A549 (cell line): ENCODE results near the gene WDR72. TPM values are rescaled to one million over a fixed set of nuclear protein-coding genes. Genes with fewer than 3 reads are reported as not detected.

Experiments
- ATAC-seq, 2 experiments: fragments of 200-7000 bp in 1 of 2; fragments of >200 bp in 1 of 2; cut with Nextera tagmentation in 1 of 2; cut with Tn5 transposase in 1 of 2; 3 replicates each; pipeline versions ENCODE4 v1.8.0 to v1.9.1; 2018 to 2020; ENCODE audit warnings: mild to moderate bottlenecking in 1 of 2, moderate library complexity in 1 of 2
- CTCF ChIA-PET: fragments of 300-600 bp; sonication (Branson Sonifier 250); formaldehyde crosslinking; extraction: SDS; loops from one replicate; lab custom pipeline; 2021; ENCODE audit warnings: antibody characterized with exemption, inconsistent platforms; lab: Yijun Ruan, JAX
- POLR2A ChIA-PET: fragments of 350-600 bp; formaldehyde crosslinking; extraction: SDS; loops from one replicate; lab custom pipeline; 2021; ENCODE audit warnings: antibody characterized with exemption, inconsistent platforms; lab: Yijun Ruan, JAX
- DNase-seq, 2 experiments: peaks; one replicate each; pipeline versions ENCODE4 v3.0.0 to v3.0.0-alpha.2; 2011 to 2016; ENCODE audit warnings: low read depth in 1 of 2, low spot score in 1 of 2
- FAIRE-seq: peaks from 2 replicates; lab custom pipeline; 2011; peaks lifted over from hg19 to GRCh38; lab: Jason Lieb, UNC
- H3K27ac ChIP-seq, 2 experiments: fragments of >200 bp; sonication (Bioruptor Twin); formaldehyde crosslinking; 3 replicates each; pipeline ENCODE4 v1.5.1; 2016 to 2017
- H3K4me1 ChIP-seq: fragments of >200 bp; sonication (Bioruptor Twin); formaldehyde crosslinking; 3 replicates; pipeline ENCODE4 v1.6.1; 2016
- H3K4me2 ChIP-seq: fragments of >200 bp; sonication (Bioruptor Twin); formaldehyde crosslinking; 3 replicates; pipeline ENCODE4 v1.6.1; 2016
- H3K4me3 ChIP-seq: fragments of >200 bp; sonication (Bioruptor Twin); formaldehyde crosslinking; 3 replicates; pipeline ENCODE4 v1.5.1; 2016
- H3K9me3 ChIP-seq: fragments of >200 bp; sonication (Bioruptor Twin); formaldehyde crosslinking; 3 replicates; pipeline ENCODE4 v1.6.1; 2016
- ATOH8 ChIP-seq: fragments of 250-450 bp; sonication (Bioruptor Pico); IDR thresholded peaks from 2 replicates; pipeline ENCODE4 v1.5.0; 2020; ENCODE audit warnings: low read depth, mild to moderate bottlenecking, moderate library complexity
- BHLHE40 ChIP-seq: IDR thresholded peaks from 2 replicates; pipeline ENCODE4 v1.6.1; 2012; ENCODE audit warnings: low read depth, low read length, inconsistent platforms
- CBX2 ChIP-seq: fragments of 200-600 bp; sonication (generic); IDR thresholded peaks from 2 replicates; pipeline ENCODE4 v1.6.1; 2016; ENCODE audit warnings: low read depth, mild to moderate bottlenecking, borderline replicate concordance
- ELK1 ChIP-seq: fragments of 150-350 bp; IDR thresholded peaks from 2 replicates; pipeline ENCODE4 v1.6.1; 2014; ENCODE audit warnings: low read depth, mild to moderate bottlenecking, low read length
- EP300 ChIP-seq, 2 experiments: fragments of >200 bp; sonication (Bioruptor Twin); formaldehyde crosslinking; IDR thresholded peaks; 2 replicates in 1 of 2; 3 replicates in 1 of 2; pipeline ENCODE4 v1.6.1; 2016 to 2017
- FOSB ChIP-seq: fragments of 250-450 bp; sonication (Bioruptor Pico); IDR thresholded peaks from 2 replicates; pipeline ENCODE4 v1.5.0; 2020; ENCODE audit warnings: mild to moderate bottlenecking, moderate library complexity
- FOSL2 ChIP-seq, 2 experiments: fragments of 450-650 bp in 1 of 2; fragments of >200 bp in 1 of 2; sonication (Bioruptor Twin) in 1 of 2; formaldehyde crosslinking; IDR thresholded peaks; 2 replicates each; pipeline versions ENCODE4 v1.5.0 to v1.6.1; 2016 to 2020; ENCODE audit warnings: mild to moderate bottlenecking in 1 of 2, moderate library complexity in 1 of 2
- FOXS1 ChIP-seq: fragments of 250-450 bp; sonication (Bioruptor Pico); IDR thresholded peaks from 2 replicates; pipeline ENCODE4 v1.5.0; 2020; ENCODE audit warnings: mild to moderate bottlenecking, moderate library complexity
- GATA3 ChIP-seq: IDR thresholded peaks from 2 replicates; pipeline ENCODE4 v1.6.1; 2012; ENCODE audit warnings: borderline replicate concordance
- HDAC2 ChIP-seq: fragments of 200-600 bp; sonication (generic); IDR thresholded peaks from 2 replicates; pipeline ENCODE4 v1.6.1; 2016
- HOXA7 ChIP-seq: fragments of 250-450 bp; sonication (Bioruptor Pico); IDR thresholded peaks from 2 replicates; pipeline ENCODE4 v1.5.0; 2020; ENCODE audit warnings: mild to moderate bottlenecking, moderate library complexity
- JUNB ChIP-seq: fragments of >200 bp; sonication (Bioruptor Twin); formaldehyde crosslinking; IDR thresholded peaks from 2 replicates; pipeline ENCODE4 v1.6.1; 2016
- KDM5A ChIP-seq: fragments of 200-600 bp; sonication (generic); IDR thresholded peaks from 2 replicates; pipeline ENCODE4 v1.6.1; 2016; ENCODE audit warnings: antibody characterized with exemption, mild to moderate bottlenecking
- MAFK ChIP-seq: fragments of 450-650 bp; IDR thresholded peaks from 2 replicates; pipeline ENCODE4 v1.6.1; 2014; ENCODE audit not compliant: partially characterized antibody
- MAZ ChIP-seq: fragments of 150-350 bp; IDR thresholded peaks from 2 replicates; pipeline ENCODE4 v1.6.1; 2014; ENCODE audit warnings: antibody characterized with exemption, low read depth, low read length, borderline replicate concordance
- NR3C1 ChIP-seq: fragments of >200 bp; sonication (Bioruptor Twin); formaldehyde crosslinking; IDR thresholded peaks from 3 replicates; pipeline ENCODE4 v1.6.1; 2017
- PBX3 ChIP-seq: IDR thresholded peaks from 2 replicates; pipeline ENCODE4 v1.6.1; 2012
- POLR2AphosphoS2 ChIP-seq: conservative IDR thresholded peaks from 2 replicates; pipeline ENCODE4 v1.6.1; 2012; ENCODE audit warnings: low read length, improper control_type of control experiment, inconsistent platforms
- SREBF2 ChIP-seq: fragments of 450-650 bp; IDR thresholded peaks from 2 replicates; pipeline ENCODE4 v1.6.1; 2014; ENCODE audit warnings: mild to moderate bottlenecking, moderate library complexity
- USF2 ChIP-seq: fragments of 450-650 bp; IDR thresholded peaks from 2 replicates; pipeline ENCODE4 v1.6.1; 2014; ENCODE audit warnings: antibody characterized with exemption
- ZFP36 ChIP-seq: fragments of 450-650 bp; IDR thresholded peaks from 2 replicates; pipeline ENCODE4 v1.6.1; 2014; ENCODE audit warnings: borderline replicate concordance; ENCODE audit not compliant: partially characterized antibody
- ZSCAN20 ChIP-seq: fragments of 250-450 bp; sonication (Bioruptor Pico); IDR thresholded peaks from 2 replicates; pipeline ENCODE4 v1.8.0; 2022; ENCODE audit warnings: mild to moderate bottlenecking, moderate library complexity
- WGBS: methylation state at CpG from one replicate; pipeline ENCODE4 v1.1.6; 2017; ENCODE audit errors: missing lambda C conversion rate; 5-methylcytosine and 5-hydroxymethylcytosine counted together
- polyA plus RNA-seq, 4 experiments: library from polyadenylated mRNA; depleted of rRNA in 3 of 4; stranded (reverse); fragments of >200 nt; fragmentation: RNase III in 1 of 4; extraction: RNeasy Plus Mini Kit Qiagen cat#74134 plus additional on column Dnase treatment in 1 of 4; gene quantifications; 2 replicates in 3 of 4; 3 replicates in 1 of 4; pipeline ENCODE4 v1.2.3, GENCODE V29; 2011 to 2017
- TF ChIP-seq, protein P1 (sequence below): fragments of >200 bp; sonication (Bioruptor Twin); formaldehyde crosslinking; IDR thresholded peaks from 2 replicates; pipeline ENCODE4 v1.6.1; 2016
- TF ChIP-seq, protein P2 (sequence below): fragments of >200 bp; sonication (Bioruptor Twin); formaldehyde crosslinking; IDR thresholded peaks from 3 replicates; pipeline ENCODE4 v1.6.1; 2016

The WDR72 gene
- polyA plus RNA-seq, 2 of the 4 experiments (the other 2 are of a cell fraction): 12.0 to 28.5 TPM

GRCh38 chr15:53565721-53566120 is 193.7 kb downstream of the WDR72 start:
- WGBS: 84% methylated on average over 4 of the region's 4 CpGs
- DNase-seq: no peak
- peak; percentile 77 for FAIRE-seq

GRCh38 chr15:53564647-53565046 is 194.8 kb downstream of the WDR72 start:
- H3K27ac ChIP-seq: no peak overlapping the region
- CTCF ChIA-PET: interaction anchor here (0.7 kb wide), 1 partner anchor 15 kb away, joined by 3 read pairs; no protein-coding TSS in a partner anchor
- TF ChIP-seq MAFK (peak; percentile 63), NR3C1 (no peak), BHLHE40 (no peak), KDM5A (no peak), ZSCAN20 (CRISPR knock-in tag) (no peak)
- TF ChIP-seq, protein P1, sequence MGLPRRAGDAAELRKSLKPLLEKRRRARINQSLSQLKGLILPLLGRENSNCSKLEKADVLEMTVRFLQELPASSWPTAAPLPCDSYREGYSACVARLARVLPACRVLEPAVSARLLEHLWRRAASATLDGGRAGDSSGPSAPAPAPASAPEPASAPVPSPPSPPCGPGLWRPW: peak; percentile 33; the same call in 1 of the 2 replicates
- TF ChIP-seq, all 56 proteins: peak for 2
- Histone ChIP-seq H3K4me2 (no peak overlapping the region), H3K9me3 (no peaks in the 10 kb centered on the region), H3K4me1 (peaks cover 22% of the 10 kb centered on the region), H3K4me3 (no peak overlapping the region)
- FAIRE-seq (peak; percentile 36), DNase-seq (no peak), ATAC-seq (no peak)
- whole genome bisulfite sequencing: 75% methylated on average over 2 of the region's 2 CpGs
- POLR2A ChIA-PET: no interaction called here

More at GRCh38 chr15:53565721-53566120, 193.7 kb downstream of the WDR72 start:
- Histone ChIP-seq H3K4me2 (no peak overlapping the region), H3K9me3 (peaks cover 2% of the 10 kb centered on the region; the same call in 1 of the 3 replicates), H3K4me3 (no peak overlapping the region), H3K4me1 (peaks cover 11% of the 10 kb centered on the region; the same call in 2 of the 3 replicates), H3K27ac (no peak overlapping the region)
- POLR2A ChIA-PET: no interaction called here
- no peak for ATAC-seq
- no peak for TF ChIP-seq FOXS1
- TF ChIP-seq ZFP36: no peak
- no peak for TF ChIP-seq JUNB
- TF ChIP-seq GATA3: no peak
- TF ChIP-seq MAFK: no peak
- TF ChIP-seq EP300 (IDR thresholded peaks at IDR 0.05): no peak
- no peak for TF ChIP-seq POLR2AphosphoS2
- TF ChIP-seq CBX2: no peak
- no peak for TF ChIP-seq FOSB (CRISPR knock-in tag)
- TF ChIP-seq, protein P1: no peak
- TF ChIP-seq ELK1: no peak
- TF ChIP-seq FOSL2 (IDR thresholded peaks at IDR 0.05): no peak
- no peak for TF ChIP-seq FOSL2 (CRISPR knock-in tag; IDR thresholded peaks at IDR 0.05)
- TF ChIP-seq, protein P2, sequence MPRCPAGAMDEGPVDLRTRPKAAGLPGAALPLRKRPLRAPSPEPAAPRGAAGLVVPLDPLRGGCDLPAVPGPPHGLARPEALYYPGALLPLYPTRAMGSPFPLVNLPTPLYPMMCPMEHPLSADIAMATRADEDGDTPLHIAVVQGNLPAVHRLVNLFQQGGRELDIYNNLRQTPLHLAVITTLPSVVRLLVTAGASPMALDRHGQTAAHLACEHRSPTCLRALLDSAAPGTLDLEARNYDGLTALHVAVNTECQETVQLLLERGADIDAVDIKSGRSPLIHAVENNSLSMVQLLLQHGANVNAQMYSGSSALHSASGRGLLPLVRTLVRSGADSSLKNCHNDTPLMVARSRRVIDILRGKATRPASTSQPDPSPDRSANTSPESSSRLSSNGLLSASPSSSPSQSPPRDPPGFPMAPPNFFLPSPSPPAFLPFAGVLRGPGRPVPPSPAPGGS: no peak
- TF ChIP-seq HOXA7: no peak
- TF ChIP-seq ATOH8: no peak
- CTCF ChIA-PET: interaction anchor here (0.7 kb wide), 1 partner anchor 10 kb away, joined by 3 read pairs; no protein-coding TSS in a partner anchor

- CTCF ChIA-PET: no interaction called here
- TF ChIP-seq HDAC2 (no peak), USF2 (no peak), PBX3 (no peak), MAZ (no peak), SREBF2 (no peak), ATOH8 (no peak)
Observed at GRCh38 chr15:53563627-53564026, 195.8 kb downstream of the WDR72 start.

More at GRCh38 chr15:53563627-53564026, 195.8 kb downstream of the WDR72 start:
- Histone ChIP-seq H3K27ac (no peak overlapping the region), H3K9me3 (no peaks in the 10 kb centered on the region), H3K4me1 (peaks cover 32% of the 10 kb centered on the region), H3K4me3 (no peak overlapping the region), H3K4me2 (no peak overlapping the region)
- ATAC-seq (no peak), DNase-seq (no peak), FAIRE-seq (no peak)
- POLR2A ChIA-PET: no interaction called here
- WGBS: 91% methylated on average over 4 of the region's 4 CpGs
